H1 (cell line): ENCODE results near the gene CAMK2D. TPM values are rescaled to one million over a fixed set of nuclear protein-coding genes. Genes with fewer than 3 reads are reported as not detected.

Source experiments
- ASH2L ChIP-seq: fragments of 200-600, 300-600 bp; sonication (generic); IDR thresholded peaks from one replicate; pipeline ENCODE4 v1.7.1; 2017; ENCODE audit warnings: low read length
- polyA plus RNA-seq, 7 experiments: library from polyadenylated mRNA; depleted of rRNA in 3 of 7; stranded (reverse) in 5 of 7; unstranded in 2 of 7; fragments of >200 nt in 5 of 7; fragments of 200-250 nt in 2 of 7; gene quantifications; 1 replicate in 5 of 7; 2 replicates in 1 of 7; 4 replicates in 1 of 7; pipeline versions ENCODE4 v1.2.1 to v1.2.3, GENCODE V29; 2011 to 2013; ENCODE audit warnings: missing spikeins in 2 of 7, mixed read lengths in 2 of 7
- total RNA-seq: library from RNA; stranded (reverse); fragmentation: NEBNext Ultra II Directional; extraction: Animal tissue kit (Norgen Biotek cat#: 25700); gene quantifications from 2 replicates; pipeline ENCODE4 v1.2.1, GENCODE V29; 2021
- TF ChIP-seq, protein P1 (sequence below): IDR thresholded peaks from 2 replicates; pipeline ENCODE4 v1.6.1; 2011; ENCODE audit warnings: low read length, improper control_type of control experiment

Gene CAMK2D
- total and polyA plus RNA-seq, 2 of the 8 experiments (the other 6 are each of a cell fraction or from before 2014, with no cell fraction given), result 3.2 to 7.0 TPM

DNA sequence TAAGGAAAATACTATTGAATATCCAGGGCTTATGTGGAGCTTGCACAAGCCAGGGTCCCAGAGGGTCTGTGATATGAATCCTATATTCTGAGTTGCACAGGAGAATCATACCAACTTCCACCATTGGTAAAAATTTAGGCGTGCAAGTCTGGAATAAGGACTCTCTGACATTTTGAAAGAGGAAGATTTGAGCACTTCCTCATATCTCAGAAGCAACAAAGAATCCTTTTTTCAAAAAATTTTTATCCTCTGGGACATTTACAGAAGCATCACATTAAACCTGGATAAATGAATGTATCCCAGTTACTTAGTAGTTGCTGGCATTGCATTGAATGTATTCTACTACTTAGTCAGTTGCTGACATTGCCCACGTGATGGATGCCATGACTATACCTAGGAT lies 24.2 kb upstream of the CAMK2D start (continued):
- no peak for TF ChIP-seq ASH2L
- TF ChIP-seq, protein P1, sequence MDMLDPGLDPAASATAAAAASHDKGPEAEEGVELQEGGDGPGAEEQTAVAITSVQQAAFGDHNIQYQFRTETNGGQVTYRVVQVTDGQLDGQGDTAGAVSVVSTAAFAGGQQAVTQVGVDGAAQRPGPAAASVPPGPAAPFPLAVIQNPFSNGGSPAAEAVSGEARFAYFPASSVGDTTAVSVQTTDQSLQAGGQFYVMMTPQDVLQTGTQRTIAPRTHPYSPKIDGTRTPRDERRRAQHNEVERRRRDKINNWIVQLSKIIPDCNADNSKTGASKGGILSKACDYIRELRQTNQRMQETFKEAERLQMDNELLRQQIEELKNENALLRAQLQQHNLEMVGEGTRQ, result no peak
